OCI-LY1 (cell line): ENCODE data around the gene PLEKHF1.

Source experiments
- H2AFZ ChIP-seq: fragments of 200-600 bp; sonication (generic), shearing (Covaris generic); 2 replicates; pipeline ENCODE4 v1.6.0; 2014; ENCODE audit warnings: antibody characterized with exemption, mild to moderate bottlenecking, low read length
- H3F3A ChIP-seq: fragments of 200-600 bp; sonication (generic), shearing (Covaris generic); 2 replicates; pipeline ENCODE4 v1.6.0; 2014; ENCODE audit warnings: mild to moderate bottlenecking, antibody characterized with exemption, low read length, moderate library complexity; ENCODE audit not compliant: insufficient read depth
- H3K27ac ChIP-seq: fragments of 200-600 bp; sonication (generic); 2 replicates; pipeline ENCODE4 v1.5.1; 2014; ENCODE audit warnings: low read length, mixed run types, mild to moderate bottlenecking, low read depth; ENCODE audit not compliant: poor library complexity, severe bottlenecking
- H3K27me3 ChIP-seq: fragments of 200-600 bp; sonication (generic); 2 replicates; pipeline ENCODE4 v1.6.0; 2014; ENCODE audit warnings: antibody characterized with exemption, mild to moderate bottlenecking, low read length, moderate library complexity; ENCODE audit not compliant: insufficient read depth
- H3K36me3 ChIP-seq: fragments of 200-600 bp; sonication (generic); 2 replicates; pipeline ENCODE4 v1.6.1; 2014; ENCODE audit warnings: mild to moderate bottlenecking, antibody characterized with exemption, low read length, moderate library complexity, mixed read lengths; ENCODE audit not compliant: insufficient read depth
- H3K4me1 ChIP-seq: fragments of 200-600 bp; sonication (generic); 2 replicates; pipeline ENCODE4 v1.5.1; 2014; ENCODE audit warnings: mild to moderate bottlenecking, low read length, moderate library complexity; ENCODE audit not compliant: insufficient read depth, severe bottlenecking
- H3K4me2 ChIP-seq: fragments of 200-600 bp; sonication (generic), shearing (Covaris generic); 2 replicates; pipeline ENCODE4 v1.6.1; 2014; ENCODE audit warnings: low read length
- H3K4me3 ChIP-seq: fragments of 200-600 bp; sonication (generic); 2 replicates; pipeline ENCODE4 v1.5.1; 2014; ENCODE audit warnings: low read length, low read depth, mild to moderate bottlenecking, mixed read lengths; ENCODE audit not compliant: poor library complexity, severe bottlenecking
- H3K79me2 ChIP-seq: fragments of 200-600 bp; shearing (Covaris generic); 2 replicates; pipeline ENCODE4 v1.6.1; 2016; ENCODE audit warnings: mixed run types, low read length, mixed read lengths; ENCODE audit not compliant: insufficient read depth
- H3K9ac ChIP-seq: fragments of 200-600 bp; sonication (generic), shearing (Covaris generic); 2 replicates; pipeline ENCODE4 v1.6.1; 2014; ENCODE audit warnings: mild to moderate bottlenecking, low read length, mixed read lengths
- H3K9me2 ChIP-seq: fragments of 200-600 bp; sonication (generic), shearing (Covaris generic); 2 replicates; pipeline ENCODE4 v1.6.1; 2014; ENCODE audit warnings: low read depth, mild to moderate bottlenecking, low read length, mixed read lengths
- H3K9me3 ChIP-seq: fragments of 200-600 bp; shearing (Covaris generic); 2 replicates; pipeline ENCODE4 v1.6.1; 2014; ENCODE audit warnings: low read length, mixed read lengths
- H4K20me1 ChIP-seq: fragments of 200-600 bp; sonication (generic), shearing (Covaris generic); 2 replicates; pipeline ENCODE4 v1.6.0; 2016; ENCODE audit warnings: mild to moderate bottlenecking, low read length; ENCODE audit not compliant: insufficient read depth
- CTCF ChIP-seq: fragments of 200-600 bp; sonication (generic), shearing (Covaris generic); IDR thresholded peaks from 2 replicates; pipeline ENCODE4 v1.5.1; 2017; ENCODE audit warnings: mild to moderate bottlenecking, antibody characterized with exemption, low read length, moderate library complexity, mixed read lengths
- EZH2 ChIP-seq: fragments of 200-600 bp; sonication (generic), shearing (Covaris generic); IDR thresholded peaks from 2 replicates; pipeline ENCODE4 v1.8.0; 2017; ENCODE audit warnings: borderline replicate concordance, mixed run types, mild to moderate bottlenecking, antibody characterized with exemption, low read length, moderate library complexity, mixed read lengths

The PLEKHF1 gene

GRCh38 chr19:29665215-29665825 is at the start of gene PLEKHF1:
PLEKHF1 (plus strand) TSS chr19:29665461; CDS start chr19:29673840, 8,379 bp downstream.
- H2AFZ ChIP-seq = no peak within 1 kb of the TSS
- peaks cover 5% of the 10 kb centered on the region; the same call in 1 of the 2 replicates for H3F3A ChIP-seq
- H3K27ac ChIP-seq = no peak within 1 kb of the TSS
- no peaks in the 10 kb centered on the region for H3K79me2 ChIP-seq
- H3K9me3 ChIP-seq = no peaks in the 10 kb centered on the region
- H3K27me3 ChIP-seq = 0 out of 2 replicates have a peak, but pooled peaks cover 6% of the 10 kb centered on the region
- H3K4me3 ChIP-seq = peak within 1 kb of the TSS; percentile 72
- TF ChIP-seq EZH2 (no peak), CTCF (no peak)
- H3K4me2 ChIP-seq = peak within 1 kb of the TSS; percentile 86
- H3K9me2 ChIP-seq = no peaks in the 10 kb centered on the region
- no peaks in the 10 kb centered on the region for H3K36me3 ChIP-seq
- peaks cover 35% of the 10 kb centered on the region for H3K4me1 ChIP-seq
- peak within 1 kb of the TSS; percentile 68 for H3K9ac ChIP-seq
- H4K20me1 ChIP-seq = no peaks in the 10 kb centered on the region

GRCh38 chr19:29615891-29616425 is 49.3 kb upstream of the PLEKHF1 start:
- TF ChIP-seq CTCF (no peak), EZH2 (no peak)
- H3F3A ChIP-seq = no peaks in the 10 kb centered on the region
- H2AFZ ChIP-seq = no peak overlapping the region
- no peaks in the 10 kb centered on the region for H4K20me1 ChIP-seq
- no peak overlapping the region for H3K9ac ChIP-seq
- H3K4me1 ChIP-seq = peaks cover 4% of the 10 kb centered on the region
- H3K36me3 ChIP-seq = peaks cover 51% of the 10 kb centered on the region
- no peaks in the 10 kb centered on the region for H3K79me2 ChIP-seq
- no peak overlapping the region for H3K4me2 ChIP-seq
- H3K9me3 ChIP-seq = no peaks in the 10 kb centered on the region
- H3K27ac ChIP-seq = no peak overlapping the region
- no peak overlapping the region for H3K4me3 ChIP-seq
- H3K9me2 ChIP-seq = no peaks in the 10 kb centered on the region
- no peaks in the 10 kb centered on the region for H3K27me3 ChIP-seq

- no peak overlapping the region for H3K27ac ChIP-seq
- H3K27me3 ChIP-seq = no peaks in the 10 kb centered on the region
- no peaks in the 10 kb centered on the region for H4K20me1 ChIP-seq
- no peak overlapping the region for H3K9ac ChIP-seq
- no peaks in the 10 kb centered on the region for H3K9me3 ChIP-seq
- TF ChIP-seq EZH2 (no peak), CTCF (no peak)
- no peaks in the 10 kb centered on the region for H3K9me2 ChIP-seq
- H3K79me2 ChIP-seq = no peaks in the 10 kb centered on the region
- no peak overlapping the region for H3K4me3 ChIP-seq
- no peak overlapping the region for H3K4me2 ChIP-seq
- H3K4me1 ChIP-seq = no peaks in the 10 kb centered on the region
- H2AFZ ChIP-seq = no peak overlapping the region
- H3F3A ChIP-seq = no peaks in the 10 kb centered on the region
- peaks cover 45% of the 10 kb centered on the region for H3K36me3 ChIP-seq
Measured at GRCh38 chr19:29616541-29616940, 48.7 kb upstream of the PLEKHF1 start.
